Measurements from ENCODE around the gene CCDC150.

Gene CCDC150

DNA sequence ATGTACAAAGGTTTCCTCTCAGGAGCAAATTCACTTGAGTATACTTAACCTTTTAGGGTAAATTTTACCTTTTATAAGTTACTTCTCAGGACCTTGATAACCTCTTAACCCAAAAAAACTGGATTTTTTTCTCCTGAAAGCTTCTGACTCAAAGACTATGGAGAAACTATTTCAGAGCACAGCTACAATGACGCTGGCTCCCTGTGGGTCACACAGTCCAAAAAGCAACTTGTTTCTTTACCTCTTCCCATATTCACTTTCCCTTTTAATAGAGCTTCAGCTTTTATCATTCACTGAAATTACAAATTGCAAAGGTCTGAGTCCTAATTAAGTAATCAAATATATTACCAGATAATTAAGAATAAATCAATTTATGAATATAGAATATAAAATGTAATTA lies 127.6 kb downstream of the CCDC150 start:
- no peaks in the 10 kb centered on the region for H3K4me1 ChIP-seq (ENCODE audit: control insufficient read depth, low read length)
- H4K20me1 ChIP-seq (ENCODE audit: control insufficient read depth, insufficient read depth, low read depth, low read length) = no peaks in the 10 kb centered on the region
- H3K27me3 ChIP-seq (ENCODE audit: control insufficient read depth, low read length) = no peaks in the 10 kb centered on the region
- TF ChIP-seq, protein P1, sequence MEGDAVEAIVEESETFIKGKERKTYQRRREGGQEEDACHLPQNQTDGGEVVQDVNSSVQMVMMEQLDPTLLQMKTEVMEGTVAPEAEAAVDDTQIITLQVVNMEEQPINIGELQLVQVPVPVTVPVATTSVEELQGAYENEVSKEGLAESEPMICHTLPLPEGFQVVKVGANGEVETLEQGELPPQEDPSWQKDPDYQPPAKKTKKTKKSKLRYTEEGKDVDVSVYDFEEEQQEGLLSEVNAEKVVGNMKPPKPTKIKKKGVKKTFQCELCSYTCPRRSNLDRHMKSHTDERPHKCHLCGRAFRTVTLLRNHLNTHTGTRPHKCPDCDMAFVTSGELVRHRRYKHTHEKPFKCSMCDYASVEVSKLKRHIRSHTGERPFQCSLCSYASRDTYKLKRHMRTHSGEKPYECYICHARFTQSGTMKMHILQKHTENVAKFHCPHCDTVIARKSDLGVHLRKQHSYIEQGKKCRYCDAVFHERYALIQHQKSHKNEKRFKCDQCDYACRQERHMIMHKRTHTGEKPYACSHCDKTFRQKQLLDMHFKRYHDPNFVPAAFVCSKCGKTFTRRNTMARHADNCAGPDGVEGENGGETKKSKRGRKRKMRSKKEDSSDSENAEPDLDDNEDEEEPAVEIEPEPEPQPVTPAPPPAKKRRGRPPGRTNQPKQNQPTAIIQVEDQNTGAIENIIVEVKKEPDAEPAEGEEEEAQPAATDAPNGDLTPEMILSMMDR (IDR thresholded peaks at IDR 0.05; ENCODE audit: low read depth, low read length, poor library complexity, severe bottlenecking) = no peak
- TF ChIP-seq EZH2phosphoT487 (IDR thresholded peaks at IDR 0.05; ENCODE audit: borderline replicate concordance, low read length) = no peak
- H3K9me3 ChIP-seq (ENCODE audit: control insufficient read depth, insufficient read depth, low read length) = no peaks in the 10 kb centered on the region
- no peak overlapping the region for H3K4me3 ChIP-seq (ENCODE audit: low read length)
- no peak overlapping the region for H3K4me2 ChIP-seq (ENCODE audit: low read length)
- no peak overlapping the region for H3K27ac ChIP-seq (ENCODE audit: low read depth, low read length)
- no peaks in the 10 kb centered on the region for H3K9me2 ChIP-seq (replicated peaks; ENCODE audit: control insufficient read depth, low read length)
- peaks cover 65% of the 10 kb centered on the region for H3K36me3 ChIP-seq (ENCODE audit: control insufficient read depth, low read length)
- H3F3A ChIP-seq (ENCODE audit: control insufficient read depth, insufficient read depth) = peaks cover 6% of the 10 kb centered on the region; the same call in 1 of the 2 replicates
- no peaks in the 10 kb centered on the region for H3K79me2 ChIP-seq (ENCODE audit: control insufficient read depth, low read length)

All from DOHH2 (cell line).